ENCODE results near the gene TSTD1. TPM values are rescaled to one million over a fixed set of nuclear protein-coding genes. Genes with fewer than 3 reads are reported as not detected.

TSTD1 gene
- total and polyA plus RNA-seq, 11 donors = 6.1 to 22.7 (median 14.7) TPM

- intact Hi-C loops (cut with DNase I) = no loop called here
- WGBS, 4 donors = 85 to 95% (median 92%) methylated on average over 6 to 10 of the region's 10 CpGs
Observed at GRCh38 chr1:161051219-161051618, 12.5 kb upstream of the TSTD1 start.

GRCh38 chr1:161048949-161049722, 10.4 kb upstream of the TSTD1 start:
- no peak for TF ChIP-seq POLR2A (IDR thresholded peaks at IDR 0.05)
- TF ChIP-seq CTCF (IDR thresholded peaks at IDR 0.05) = no peak
- intact Hi-C loops (cut with DNase I) = loop anchor here in 5 of 10 donors (5.0 to 10.0 kb wide), 4 partner anchors 48 to 86 kb away; partner anchors contain the start of genes DEDD (in 3 of the 5) and KLHDC9 (in 1 of the 5)
- no peak for DNase-seq
- WGBS, 4 donors = 87 to 93% (median 89%) methylated on average over 4 to 5 of the region's 5 CpGs
- Histone ChIP-seq H3K36me3 (peaks cover 0 to 59% (median 0%) of the 10 kb centered on the region in 9 donors), H3K27me3 (peaks cover 0 to 7% (median 0%) of the 10 kb centered on the region in 9 donors), H3K27ac (peak overlapping the region in 1 of 12 donors; percentile 97), H3K4me1 (peaks cover 0 to 35% (median 7%) of the 10 kb centered on the region in 12 donors), H3K9me3 (no peaks in the 10 kb centered on the region), H3K4me3 (no peak overlapping the region)
- no peak for ATAC-seq

More at GRCh38 chr1:161051219-161051618, 12.5 kb upstream of the TSTD1 start:
- Histone ChIP-seq H3K4me1 (peaks cover 0 to 29% (median 0%) of the 10 kb centered on the region in 12 donors), H3K36me3 (peaks cover 0 to 73% (median 0%) of the 10 kb centered on the region in 9 donors), H3K27me3 (peaks cover 0 to 23% (median 4%) of the 10 kb centered on the region in 9 donors), H3K4me3 (no peak overlapping the region), H3K27ac (no peak overlapping the region), H3K9me3 (no peaks in the 10 kb centered on the region)
- no peak for DNase-seq
- no peak for ATAC-seq
- TF ChIP-seq POLR2A (IDR thresholded peaks at IDR 0.05) (no peak), CTCF (IDR thresholded peaks at IDR 0.05) (no peak)

GRCh38 chr1:161047436-161048420, 9.0 kb upstream of the TSTD1 start:
- intact Hi-C loops (cut with DNase I) = loop anchor here in 5 of 10 donors (5.0 to 10.0 kb wide), 4 partner anchors 50 to 87 kb away; partner anchors contain the start of genes DEDD (in 3 of the 5) and KLHDC9 (in 1 of the 5)
- H3K27ac ChIP-seq = peak overlapping the region in 2 of 12 donors; percentile 87 to 97
- DNase-seq (no peak), ATAC-seq (no peak)
- no peaks in the 10 kb centered on the region for H3K27me3 ChIP-seq
- WGBS, 4 donors = 96 to 98% (median 97%) methylated on average over 14 to 18 of the region's 18 CpGs
- TF ChIP-seq POLR2A (IDR thresholded peaks at IDR 0.05) = no peak
- no peak for TF ChIP-seq CTCF (IDR thresholded peaks at IDR 0.05)
- peaks cover 0 to 46% (median 15%) of the 10 kb centered on the region in 12 donors for H3K4me1 ChIP-seq
- H3K4me3 ChIP-seq = peak overlapping the region in 1 of 12 donors; percentile 83
- H3K36me3 ChIP-seq = peaks cover 0 to 51% (median 6%) of the 10 kb centered on the region in 9 donors
- no peaks in the 10 kb centered on the region for H3K9me3 ChIP-seq
